K562 (cell line): ENCODE results near the gene TBC1D17. TPM values are rescaled to one million over a fixed set of nuclear protein-coding genes. Genes with fewer than 3 reads are reported as not detected.

Source experiments
- CLOCK ChIP-seq: fragments of 250-450 bp; sonication (Bioruptor Pico); IDR thresholded peaks from 2 replicates; pipeline ENCODE4 v1.4.0; 2020; ENCODE audit warnings: mild to moderate bottlenecking, moderate library complexity, borderline replicate concordance
- CUX1 ChIP-seq: fragments of 200-800 bp; sonication (Bioruptor generic); IDR thresholded peaks from 2 replicates; pipeline ENCODE4 v1.6.1; 2016; ENCODE audit warnings: missing genetic modification characterization, missing compliant biosample characterization
- EHMT2 ChIP-seq: fragments of 450-650 bp; IDR thresholded peaks from 2 replicates; pipeline ENCODE4 v1.6.1; 2018; ENCODE audit warnings: antibody characterized with exemption
- HNRNPLL ChIP-seq: fragments of 200-400 bp; formaldehyde crosslinking; IDR thresholded peaks from 2 replicates; pipeline ENCODE4 v1.6.1; 2017; ENCODE audit warnings: low read length, low read depth, mild to moderate bottlenecking; ENCODE audit not compliant: poor library complexity, severe bottlenecking
- RBM14 ChIP-seq: fragments of 200-400 bp; formaldehyde crosslinking; IDR thresholded peaks from 2 replicates; pipeline ENCODE4 v1.6.1; 2018; ENCODE audit warnings: low read depth, mild to moderate bottlenecking, low read length, moderate library complexity, borderline replicate concordance; ENCODE audit not compliant: insufficient read depth
- SMAD4 ChIP-seq: fragments of 250-450 bp; sonication (Bioruptor Pico); conservative IDR thresholded peaks from 2 replicates; pipeline ENCODE4 v1.8.0; 2021; ENCODE audit warnings: inconsistent platforms, mild to moderate bottlenecking, moderate library complexity
- TARDBP ChIP-seq: fragments of 450-650 bp; IDR thresholded peaks from 2 replicates; pipeline ENCODE4 v1.6.1; 2016
- ZNF586 ChIP-seq: fragments of 450-650 bp; formaldehyde crosslinking; conservative IDR thresholded peaks from 2 replicates; pipeline ENCODE4 v1.4.0; 2020; ENCODE audit warnings: mild to moderate bottlenecking, moderate library complexity
- ZNF609 ChIP-seq: sonication (generic); formaldehyde crosslinking; IDR thresholded peaks from 2 replicates; pipeline ENCODE4 v1.8.1; 2023; ENCODE audit warnings: missing genetic modification reagents, mild to moderate bottlenecking, borderline replicate concordance
- ZNF695 ChIP-seq: fragments of 450-650 bp; formaldehyde crosslinking; IDR thresholded peaks from 2 replicates; pipeline ENCODE4 v1.4.0; 2020; ENCODE audit warnings: mild to moderate bottlenecking, moderate library complexity
- polyA plus RNA-seq, 8 experiments: library from polyadenylated mRNA; depleted of rRNA in 4 of 8; stranded (reverse) in 5 of 8; unstranded in 3 of 8; fragments of >200 nt; fragmentation: Nextera tagmentation in 2 of 8; fragmentation: Illumina TruSeq in 1 of 8; extraction: Ambion mirVana in 2 of 8; extraction: Trizol in 1 of 8; gene quantifications; 2 replicates each; pipeline versions ENCODE4 v1.2.1 to v1.2.3, GENCODE V29; 2011 to 2014; ENCODE audit warnings: inconsistent platforms in 1 of 8, missing spikeins in 1 of 8
- total RNA-seq, 7 experiments: library from RNA; depleted of rRNA in 6 of 7; stranded (reverse); fragments of >200 nt in 6 of 7; fragmentation: Illumina TruSeq in 2 of 7; extraction: Trizol in 2 of 7; gene quantifications; 2 replicates each; pipeline versions ENCODE4 v1.2.1 to v1.2.3, GENCODE V29; 2011 to 2021; ENCODE audit warnings: low replicate concordance in 1 of 7
- TF ChIP-seq, protein P1 (sequence below): fragments of 250-450 bp; sonication (Bioruptor Pico); IDR thresholded peaks from 2 replicates; pipeline ENCODE4 v1.8.0; 2021; ENCODE audit warnings: moderate library complexity, mild to moderate bottlenecking, inconsistent platforms

TBC1D17 gene
- total and polyA plus RNA-seq, 9 of the 15 experiments (the other 6 are each of a cell fraction or from before 2014, with no cell fraction given), result 0.42 to 16.0 (median 3.8) TPM

GRCh38 chr19:49850487-49851342, 26.8 kb upstream of the TBC1D17 start, which contains the start of gene PTOV1 (continued):
- TF ChIP-seq ZNF695 (CRISPR knock-in tag) (no peak), CUX1 (CRISPR knock-in tag) (no peak), ZNF586 (CRISPR knock-in tag) (no peak), HNRNPLL (no peak), CLOCK (CRISPR knock-in tag) (no peak), TARDBP (peak; percentile 87; the same call in 1 of the 2 replicates), RBM14 (no peak), EHMT2 (no peak), ZNF609 (no peak), SMAD4 (peak; percentile 64)
- TF ChIP-seq, protein P1, sequence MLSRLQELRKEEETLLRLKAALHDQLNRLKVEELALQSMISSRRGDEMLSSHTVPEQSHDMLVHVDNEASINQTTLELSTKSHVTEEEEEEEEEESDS (CRISPR knock-in tag), result no peak
